Skeletal muscle tissue (tissue), 4 donors: Measurements from ENCODE around the gene FBRSL1. TPM values are rescaled to one million over a fixed set of nuclear protein-coding genes. Genes with fewer than 3 reads are reported as not detected.

Experiments
- H3K27ac ChIP-seq: one replicate; pipeline ENCODE4 v1.7.0; 2013; ENCODE audit warnings: mild to moderate bottlenecking, low read depth, low read length, inconsistent platforms
- H3K27me3 ChIP-seq, 3 donors: one replicate each; pipeline ENCODE4 v1.7.0; 2013; ENCODE audit warnings: low read length in 3 of 3; ENCODE audit not compliant: control insufficient read depth in 3 of 3, insufficient read depth in 3 of 3
- H3K36me3 ChIP-seq, 3 donors: one replicate each; pipeline ENCODE4 v1.7.0; 2013; ENCODE audit warnings: low read length in 3 of 3; ENCODE audit not compliant: control insufficient read depth in 3 of 3, insufficient read depth in 3 of 3
- H3K4me1 ChIP-seq, 3 donors: one replicate each; pipeline ENCODE4 v1.7.0; 2013; ENCODE audit warnings: low read length in 3 of 3, mild to moderate bottlenecking in 3 of 3; ENCODE audit not compliant: control insufficient read depth in 3 of 3, insufficient read depth in 3 of 3
- H3K4me3 ChIP-seq, 3 donors: one replicate each; pipeline ENCODE4 v1.7.0; 2013; ENCODE audit warnings: low read length in 3 of 3
- H3K9ac ChIP-seq, 3 donors: one replicate each; pipeline ENCODE4 v1.7.0; 2013; ENCODE audit warnings: low read length in 3 of 3, mild to moderate bottlenecking in 3 of 3, moderate library complexity in 2 of 3, low read depth in 1 of 3
- H3K9me3 ChIP-seq, 3 donors: one replicate each; pipeline ENCODE4 v1.7.0; 2013; ENCODE audit warnings: low read length in 3 of 3; ENCODE audit not compliant: control insufficient read depth in 3 of 3
- total RNA-seq: library from RNA; depleted of rRNA; stranded (reverse); fragments of >200 nt; gene quantifications from one replicate; pipeline ENCODE4 v1.2.3, GENCODE V29; 2014
- donor health status: Osteomylitis.

Gene FBRSL1
- total RNA-seq, 1 donor from 2014 or later = 6.8 TPM

DNA sequence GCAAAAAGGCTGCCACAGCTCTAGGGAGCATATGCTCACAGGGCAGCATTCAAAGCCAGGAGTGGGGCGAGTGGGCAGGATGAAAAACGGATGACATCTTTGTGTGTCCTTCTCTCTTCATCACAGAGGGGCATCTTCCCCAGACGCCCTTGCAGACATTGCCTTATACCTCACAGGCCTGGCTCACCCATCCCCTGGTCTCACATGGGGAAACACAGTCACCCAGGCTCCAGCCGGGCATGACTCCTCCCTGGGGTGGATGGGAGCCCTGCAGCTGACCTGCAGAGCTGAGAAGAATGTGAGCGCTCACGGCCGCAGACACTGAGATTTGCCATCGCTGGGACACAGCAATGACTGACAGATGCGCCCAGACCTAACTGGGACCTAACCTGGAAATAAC lies 7.2 kb upstream of the FBRSL1 start:
- Histone ChIP-seq H3K4me3 (no peak overlapping the region), H3K36me3 (no peaks in the 10 kb centered on the region), H3K27ac (no peak overlapping the region), H3K9me3 (no peaks in the 10 kb centered on the region), H3K4me1 (no peaks in the 10 kb centered on the region), H3K9ac (no peak overlapping the region), H3K27me3 (peaks cover 0 to 25% (median 23%) of the 10 kb centered on the region in 3 donors)

DNA sequence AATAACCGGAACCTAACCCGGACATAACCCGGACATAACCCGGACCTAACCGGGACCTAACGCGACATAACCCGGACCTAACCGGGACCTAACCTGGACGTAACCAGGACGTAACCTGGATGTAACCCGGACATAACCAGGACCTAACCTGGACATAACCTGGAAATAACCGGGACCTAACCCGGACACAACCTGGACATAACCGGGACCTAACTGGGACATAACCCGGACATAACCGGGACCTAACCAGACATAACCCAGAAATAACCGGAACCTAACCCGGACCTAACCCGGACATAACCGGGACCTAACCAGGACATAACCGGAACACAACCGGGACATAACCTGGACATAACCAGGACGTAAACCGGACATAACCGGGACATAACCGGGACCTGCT lies 6.7 kb upstream of the FBRSL1 start:
- Histone ChIP-seq H3K36me3 (no peaks in the 10 kb centered on the region), H3K9me3 (no peaks in the 10 kb centered on the region), H3K27me3 (peaks cover 0 to 25% (median 20%) of the 10 kb centered on the region in 3 donors), H3K9ac (no peak overlapping the region), H3K4me1 (no peaks in the 10 kb centered on the region), H3K27ac (no peak overlapping the region), H3K4me3 (no peak overlapping the region)

DNA sequence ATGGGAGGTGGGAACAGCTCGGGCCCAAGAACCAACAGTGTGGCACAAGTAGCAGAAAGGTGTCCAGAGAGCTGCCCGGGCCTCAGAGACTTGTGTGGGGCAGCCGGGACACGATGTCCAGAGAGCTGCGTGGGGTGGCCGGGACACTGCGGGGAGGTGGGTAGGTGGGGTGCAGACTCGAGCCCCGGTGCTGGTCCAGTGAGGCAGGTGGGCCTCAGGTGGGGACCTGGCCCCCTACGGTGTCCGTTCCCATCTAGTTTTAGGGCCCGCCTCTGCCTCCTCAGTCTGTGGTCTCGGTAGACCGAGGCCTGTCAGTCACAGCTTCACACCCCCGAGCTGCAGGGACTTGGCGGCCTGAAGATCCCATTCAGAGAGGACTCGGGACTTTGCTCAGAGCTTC lies 6.3 kb upstream of the FBRSL1 start:
- H3K4me1 ChIP-seq = peaks cover 0 to 1% (median 1%) of the 10 kb centered on the region in 3 donors
- peaks cover 0 to 25% (median 20%) of the 10 kb centered on the region in 3 donors for H3K27me3 ChIP-seq
- no peaks in the 10 kb centered on the region for H3K9me3 ChIP-seq
- H3K36me3 ChIP-seq = no peaks in the 10 kb centered on the region
- H3K4me3 ChIP-seq = no peak overlapping the region
- H3K27ac ChIP-seq = no peak overlapping the region
- no peak overlapping the region for H3K9ac ChIP-seq

DNA sequence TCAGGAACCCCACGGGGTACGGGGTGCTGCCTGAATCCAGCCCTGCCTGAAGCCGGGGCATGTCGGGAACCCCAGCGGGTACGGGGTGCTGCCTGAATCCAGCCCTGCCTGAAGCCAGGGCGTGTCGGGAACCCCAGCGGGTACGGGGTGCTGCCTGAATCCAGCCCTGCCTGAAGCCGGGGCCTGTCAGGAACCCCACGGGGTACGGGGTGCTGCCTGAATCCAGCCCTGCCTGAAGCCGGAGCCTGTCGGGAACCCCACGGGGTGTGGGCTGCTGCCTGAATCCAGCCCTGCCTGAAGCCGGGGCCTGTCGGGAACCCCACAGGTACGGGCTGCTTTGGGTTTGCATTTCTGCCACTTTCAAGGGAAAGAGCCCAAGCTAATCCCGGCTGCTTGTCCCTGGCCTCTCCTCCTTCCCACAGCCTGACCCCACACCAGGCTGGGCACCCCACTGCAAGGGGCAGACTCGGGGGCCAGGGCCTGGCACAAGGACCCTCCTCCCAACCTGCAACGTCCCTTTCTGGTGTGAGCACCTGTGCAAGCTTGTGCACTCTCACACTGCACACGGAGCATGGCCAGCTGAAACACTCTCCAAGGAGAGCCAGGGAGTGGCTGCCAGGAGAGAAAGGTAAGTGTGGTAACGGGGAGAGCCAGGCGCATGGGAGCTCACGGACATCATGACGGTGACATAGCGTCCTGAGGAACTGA lies 5.6 kb upstream of the FBRSL1 start:
- H3K27me3 ChIP-seq = peaks cover 0 to 20% (median 19%) of the 10 kb centered on the region in 3 donors

DNA sequence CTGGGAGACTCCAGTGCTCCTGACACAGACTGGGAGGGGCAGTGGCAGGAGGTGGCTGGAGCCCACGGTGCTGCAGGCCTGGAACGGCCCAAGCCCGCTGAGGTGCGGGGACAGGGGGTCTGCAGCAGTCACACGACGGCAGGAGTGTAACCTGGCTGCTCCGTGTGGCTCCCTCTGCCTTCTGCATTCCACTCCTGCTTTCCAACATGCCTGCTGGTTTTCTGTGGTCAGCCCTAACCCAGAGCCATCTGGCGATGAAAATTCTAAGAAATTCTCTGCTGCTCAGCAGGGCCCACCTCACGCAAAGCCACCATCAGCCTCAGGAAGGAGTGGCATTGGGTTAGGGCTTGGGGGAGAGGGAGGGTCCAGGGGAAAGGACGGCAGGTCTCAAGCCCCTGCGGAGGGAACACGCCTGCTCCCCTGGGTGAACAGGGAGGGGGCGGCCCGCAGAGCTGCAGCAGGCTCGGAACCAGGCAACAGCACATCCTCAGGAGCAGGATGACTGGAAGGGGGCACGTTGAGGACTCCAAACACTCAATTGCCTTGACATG lies 5.0 kb upstream of the FBRSL1 start:
- Histone ChIP-seq H3K27me3 (peaks cover 0 to 14% (median 14%) of the 10 kb centered on the region in 3 donors), H3K9ac (no peak overlapping the region), H3K4me3 (no peak overlapping the region), H3K36me3 (no peaks in the 10 kb centered on the region), H3K4me1 (peaks cover 0 to 5% (median 4%) of the 10 kb centered on the region in 3 donors), H3K27ac (no peak overlapping the region), H3K9me3 (no peaks in the 10 kb centered on the region)

More for the DNA sequence above, 5.6 kb upstream of the FBRSL1 start:
- Histone ChIP-seq H3K9ac (no peak overlapping the region), H3K27ac (no peak overlapping the region), H3K4me1 (peaks cover 0 to 5% (median 4%) of the 10 kb centered on the region in 3 donors), H3K36me3 (no peaks in the 10 kb centered on the region), H3K4me3 (no peak overlapping the region), H3K9me3 (no peaks in the 10 kb centered on the region)

DNA sequence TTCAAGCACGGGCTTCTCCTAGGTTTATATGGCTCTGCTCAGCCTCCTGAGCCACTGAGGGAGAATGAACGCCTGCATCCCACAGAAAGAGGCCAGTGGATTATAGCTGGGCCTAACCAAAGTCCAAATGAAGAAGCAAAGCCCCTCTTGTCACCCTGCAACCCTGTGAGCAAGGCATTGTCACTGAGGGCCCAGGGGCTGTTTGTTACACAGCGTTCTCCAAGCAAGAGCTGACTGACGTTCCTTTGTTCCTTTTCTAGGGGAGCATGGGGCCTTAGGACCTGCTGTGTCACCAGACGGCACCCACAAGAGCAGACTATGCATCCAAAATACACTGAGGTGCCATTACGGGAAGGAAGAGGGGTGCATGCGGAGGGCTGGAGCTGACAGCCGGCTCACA lies 4.3 kb upstream of the FBRSL1 start:
- Histone ChIP-seq H3K4me3 (no peak overlapping the region), H3K27me3 (peaks cover 0 to 8% (median 8%) of the 10 kb centered on the region in 3 donors), H3K27ac (no peak overlapping the region), H3K9me3 (no peaks in the 10 kb centered on the region), H3K36me3 (no peaks in the 10 kb centered on the region), H3K9ac (no peak overlapping the region), H3K4me1 (peaks cover under 1 to 5% (median 4%) of the 10 kb centered on the region in 3 donors)

DNA sequence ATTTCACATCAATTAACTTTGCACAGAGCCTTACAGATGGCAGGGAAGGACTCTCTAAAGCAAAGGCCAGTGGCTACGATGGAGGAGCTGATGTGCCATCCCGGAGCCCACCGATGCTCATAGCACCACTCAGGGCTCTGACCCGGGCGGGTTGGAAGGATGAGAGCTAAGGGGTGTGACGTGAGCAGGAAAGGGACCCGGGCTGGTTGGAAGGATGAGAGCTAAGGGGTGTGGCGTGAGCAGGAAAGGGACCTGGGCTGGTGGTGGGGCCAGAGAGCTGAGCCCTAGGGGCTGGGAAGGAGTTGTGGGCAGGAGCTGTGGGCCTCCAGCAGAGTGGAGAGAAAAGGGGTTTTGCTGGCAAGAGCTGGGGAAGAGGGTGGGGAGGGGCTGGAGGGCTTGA lies 3.8 kb upstream of the FBRSL1 start:
- H3K27me3 ChIP-seq = peaks cover 0 to 8% (median 8%) of the 10 kb centered on the region in 3 donors
- no peaks in the 10 kb centered on the region for H3K36me3 ChIP-seq
- H3K9me3 ChIP-seq = no peaks in the 10 kb centered on the region
- H3K4me3 ChIP-seq = no peak overlapping the region
- no peak overlapping the region for H3K27ac ChIP-seq
- no peak overlapping the region for H3K9ac ChIP-seq
- H3K4me1 ChIP-seq = peaks cover 6 to 9% (median 8%) of the 10 kb centered on the region in 3 donors

DNA sequence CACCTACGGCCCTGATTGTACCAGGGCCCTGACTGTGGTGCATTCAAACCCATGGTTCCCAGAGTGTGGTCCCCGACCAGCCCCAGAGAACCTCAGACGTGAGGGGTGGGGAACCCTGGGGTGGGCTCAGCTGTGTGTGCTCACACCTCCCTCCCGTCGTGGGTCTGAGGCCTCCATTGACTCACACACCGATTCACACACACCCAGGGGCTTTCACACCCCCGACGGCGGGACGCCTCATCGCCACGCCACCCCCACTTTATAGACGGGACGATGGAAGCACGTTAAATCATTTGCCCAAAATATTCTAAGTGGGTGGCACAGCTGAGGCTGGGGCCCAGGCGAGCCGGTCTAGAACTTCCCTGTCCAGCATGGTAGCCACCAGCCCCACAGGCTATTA lies 3.4 kb upstream of the FBRSL1 start:
- H3K4me1 ChIP-seq = peaks cover 10 to 13% (median 12%) of the 10 kb centered on the region in 3 donors
- no peaks in the 10 kb centered on the region for H3K9me3 ChIP-seq
- peaks cover 0 to 8% (median 6%) of the 10 kb centered on the region in 3 donors for H3K27me3 ChIP-seq
- no peak overlapping the region for H3K4me3 ChIP-seq
- no peaks in the 10 kb centered on the region for H3K36me3 ChIP-seq
- H3K9ac ChIP-seq = no peak overlapping the region
- no peak overlapping the region for H3K27ac ChIP-seq

DNA sequence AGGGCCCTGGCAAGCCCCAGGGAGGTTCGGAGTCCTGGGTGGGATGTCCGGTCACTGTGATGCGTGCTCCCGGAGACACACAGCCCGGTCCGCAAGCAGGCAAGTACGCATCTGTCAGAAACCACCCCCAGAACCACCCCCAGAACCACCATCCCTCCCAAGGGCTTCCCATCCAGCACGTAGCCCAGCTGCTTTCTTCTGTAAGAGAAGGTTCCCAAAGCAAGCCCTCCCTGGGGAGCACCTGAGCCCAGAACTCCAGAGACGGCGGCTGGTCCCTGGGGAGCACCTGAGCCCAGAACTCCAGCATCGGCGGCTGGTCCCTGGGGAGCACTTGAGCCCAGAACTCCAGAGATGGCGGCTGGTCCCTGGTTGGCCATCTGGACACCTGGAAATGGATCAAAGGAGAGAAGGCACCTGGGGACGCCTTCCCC lies 2.6 kb upstream of the FBRSL1 start:
- H3K36me3 ChIP-seq = peaks cover 0 to 5% (median 0%) of the 10 kb centered on the region in 3 donors

More for the DNA sequence above, 2.6 kb upstream of the FBRSL1 start:
- no peak overlapping the region for H3K27ac ChIP-seq
- H3K9me3 ChIP-seq = no peaks in the 10 kb centered on the region
- H3K4me1 ChIP-seq = peaks cover 18 to 21% (median 20%) of the 10 kb centered on the region in 3 donors
- no peak overlapping the region for H3K4me3 ChIP-seq
- peaks cover 0 to 5% (median 0%) of the 10 kb centered on the region in 3 donors for H3K27me3 ChIP-seq
- no peak overlapping the region for H3K9ac ChIP-seq
